ENCODE results near the gene MAD1L1. TPM values are rescaled to one million over a fixed set of nuclear protein-coding genes. Genes with fewer than 3 reads are reported as not detected.

The MAD1L1 gene
- total RNA-seq, 1 experiment from 2014 or later, result 61.5 TPM

DNA sequence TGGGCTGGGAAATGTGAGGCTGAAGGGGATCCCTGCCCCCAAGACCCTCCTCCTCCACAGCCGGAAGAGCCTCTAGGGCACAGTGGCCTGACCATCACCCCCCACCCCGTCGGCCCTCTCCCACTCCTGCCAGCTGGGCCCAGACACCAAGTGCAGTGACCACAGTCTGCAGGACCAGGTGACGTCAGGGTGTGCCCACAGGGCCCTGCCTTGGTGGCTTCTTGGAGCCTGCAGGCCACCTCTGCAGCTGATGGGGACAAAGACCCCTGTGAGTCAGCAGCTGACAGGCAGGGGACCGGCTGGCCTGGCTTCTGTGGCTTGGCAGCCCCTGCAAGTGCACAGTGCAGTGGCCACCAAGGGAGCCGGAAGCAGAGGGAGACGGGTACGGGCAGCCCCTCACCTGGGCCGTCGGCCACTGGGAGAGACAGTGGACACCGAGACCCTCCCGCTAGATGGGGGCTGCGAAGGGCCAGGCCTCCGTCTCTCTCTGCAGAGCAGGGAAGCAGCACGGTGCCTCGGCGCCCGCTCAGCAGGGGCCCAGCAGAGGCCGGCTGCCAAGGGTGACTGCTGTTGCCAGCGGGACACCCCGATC lies 288.0 kb downstream of the MAD1L1 start:
- DNase-seq (ENCODE audit: low read depth), result no peak

DNA sequence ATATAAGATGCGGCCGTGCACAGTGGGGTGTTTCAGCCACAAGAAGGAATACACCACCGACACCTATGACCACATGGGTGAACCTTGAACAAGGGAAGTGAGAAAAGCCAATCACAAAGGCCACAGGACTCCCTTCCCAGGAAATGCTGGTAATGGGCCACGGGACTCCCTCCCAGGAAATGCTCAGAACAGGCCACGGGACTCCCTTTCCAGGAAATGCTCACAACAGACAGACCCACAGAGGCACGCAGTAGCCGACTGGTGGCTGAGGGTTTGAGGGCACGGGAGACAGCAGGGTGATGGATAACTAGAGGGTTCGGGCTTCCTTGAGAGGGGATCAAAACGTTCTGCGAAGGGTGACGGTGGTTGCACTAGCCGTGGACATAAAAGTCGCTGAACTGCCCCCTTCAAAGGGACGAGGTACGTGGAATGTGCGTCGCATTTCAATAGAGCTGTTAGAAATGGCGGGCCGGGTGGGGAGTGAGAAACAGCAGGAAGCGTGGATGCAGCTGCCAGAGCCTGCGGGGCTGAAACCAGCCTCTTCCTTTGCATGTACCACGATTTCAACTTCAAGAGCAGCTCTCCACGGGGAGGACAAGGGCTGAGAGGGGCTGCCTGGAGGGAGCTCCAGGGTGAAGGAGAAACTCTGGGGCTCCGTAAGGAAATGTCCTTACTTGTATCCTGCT lies 288.7 kb downstream of the MAD1L1 start:
- DNase-seq (ENCODE audit: low read depth), result no peak

DNA sequence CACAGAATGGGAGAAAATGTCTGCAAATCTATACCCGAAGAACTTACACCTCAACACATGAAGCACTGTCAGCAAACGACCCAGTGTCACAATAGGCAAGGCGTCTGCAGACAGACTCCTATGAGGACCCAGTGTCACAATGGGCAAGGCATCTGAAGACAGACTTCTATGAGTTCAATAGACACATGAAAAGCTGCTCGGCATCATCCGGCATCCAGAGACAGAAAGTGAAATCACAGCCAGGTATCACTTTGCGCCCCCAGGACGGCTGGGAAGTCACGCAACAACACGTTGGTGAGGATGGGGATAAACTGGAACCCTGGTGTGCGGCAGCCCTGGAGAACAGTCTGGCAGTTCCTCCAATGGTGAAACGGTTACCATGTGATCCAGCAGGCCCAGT lies 289.4 kb downstream of the MAD1L1 start:
- DNase-seq (ENCODE audit: low read depth), result no peak

DNA sequence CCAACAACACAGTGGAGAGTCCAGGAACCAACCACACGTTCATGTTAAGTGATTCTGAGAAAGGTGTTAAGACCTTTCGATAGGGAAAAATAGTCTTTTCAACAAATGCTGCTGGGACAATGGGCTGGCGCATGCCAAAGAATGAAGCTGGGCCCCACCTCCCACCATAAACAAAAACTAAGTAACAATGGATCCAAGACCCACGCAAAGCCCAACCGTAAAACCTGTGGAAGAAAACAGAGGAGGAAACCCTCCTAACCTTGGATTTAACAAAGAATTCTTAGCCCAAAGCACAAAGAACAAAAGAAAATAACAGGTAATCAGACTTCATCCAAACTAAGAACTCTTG lies 289.8 kb downstream of the MAD1L1 start:
- DNase-seq (ENCODE audit: low read depth), result no peak

DNA sequence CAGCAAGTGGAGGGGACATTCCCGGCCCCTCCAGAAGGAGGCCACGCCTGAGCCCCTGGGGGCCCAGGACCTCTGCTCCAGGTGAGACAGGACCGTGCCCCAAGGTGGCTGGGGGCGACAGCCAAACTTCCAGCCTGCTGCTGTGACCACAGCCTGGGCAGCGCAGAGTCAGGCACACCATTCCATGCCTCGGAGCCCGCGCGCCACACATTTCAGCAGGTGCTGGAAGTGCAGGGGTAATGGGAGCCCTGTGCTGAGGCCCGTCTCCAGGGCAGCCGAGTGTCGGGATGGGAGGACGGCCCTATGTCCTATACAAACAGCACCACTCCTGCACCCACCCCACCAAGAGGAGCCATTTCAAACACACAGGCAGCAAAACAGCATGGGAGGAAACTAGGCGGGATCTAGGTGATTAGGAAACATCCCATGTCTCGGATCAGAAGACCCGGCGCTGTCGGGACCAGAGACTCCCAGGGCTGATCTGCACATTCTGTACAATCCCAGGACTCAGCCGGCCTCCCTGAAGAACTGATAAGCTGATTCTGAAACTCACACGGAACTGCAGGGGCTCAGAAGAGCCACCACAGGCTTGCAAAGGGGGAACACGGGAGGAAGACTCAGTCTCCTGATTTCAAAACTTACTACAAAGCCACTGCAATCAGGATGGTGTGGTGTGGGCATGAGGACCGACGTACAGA lies 290.4 kb downstream of the MAD1L1 start:
- DNase-seq (ENCODE audit: low read depth), result no peak

DNA sequence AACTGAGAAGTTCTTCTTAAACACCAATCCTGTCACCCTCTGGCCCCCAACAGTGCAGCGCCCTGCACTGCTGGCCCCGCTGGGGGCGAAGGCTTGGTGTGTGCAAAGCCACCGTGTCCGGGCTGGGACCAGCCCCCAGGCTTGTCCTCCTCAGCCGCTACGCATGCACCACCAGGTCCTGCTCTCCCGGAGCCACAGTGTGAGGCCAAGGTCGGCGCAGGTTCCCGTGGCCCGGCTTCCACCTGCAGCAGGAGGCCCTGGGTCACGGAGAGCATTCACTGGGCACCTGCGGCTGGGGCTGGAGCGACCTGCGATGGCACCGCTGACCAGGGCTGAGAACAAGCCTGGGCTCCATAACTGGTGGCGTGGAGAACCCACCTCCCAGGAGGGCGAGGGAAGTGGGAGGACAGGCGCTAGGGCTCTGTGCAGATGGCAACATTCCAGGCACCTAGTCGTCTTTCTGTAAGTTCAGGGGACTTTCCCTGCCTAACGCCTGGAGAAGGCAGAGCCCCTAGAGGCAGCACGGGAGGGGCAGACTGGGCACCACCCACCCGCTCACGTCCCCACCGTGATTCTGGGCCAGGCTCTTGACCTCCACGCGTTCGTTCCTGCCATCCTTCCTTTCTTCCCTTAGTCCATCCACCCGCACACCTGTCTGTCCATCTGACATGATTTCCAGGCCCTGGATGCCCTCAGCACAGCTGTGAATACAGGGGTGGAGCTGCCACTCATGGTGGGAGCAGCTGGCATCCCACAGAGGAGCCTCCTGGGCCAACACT lies 291.1 kb downstream of the MAD1L1 start:
- DNase-seq (ENCODE audit: low read depth), result no peak

DNA sequence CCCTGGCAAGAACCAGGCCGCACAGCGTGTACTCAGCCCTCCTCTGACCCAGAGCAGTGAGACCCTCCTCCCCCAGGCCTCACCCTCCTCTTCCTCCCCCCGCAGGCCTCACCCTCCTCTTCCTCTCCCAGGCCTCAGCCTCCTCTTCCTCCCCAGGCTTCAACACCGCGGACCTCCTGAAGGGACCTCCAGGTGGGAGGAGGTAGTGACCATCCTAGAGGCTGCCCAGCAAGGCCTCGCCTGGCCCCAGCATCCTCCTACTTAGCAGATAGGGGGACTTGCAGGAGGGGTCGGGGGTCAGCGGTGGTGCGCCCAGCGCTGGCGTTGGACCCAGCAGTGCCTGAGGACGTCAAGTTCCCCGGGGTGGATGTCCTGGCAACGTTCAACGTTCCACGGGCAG lies 291.9 kb downstream of the MAD1L1 start:
- no peak for DNase-seq (ENCODE audit: low read depth)

DNA sequence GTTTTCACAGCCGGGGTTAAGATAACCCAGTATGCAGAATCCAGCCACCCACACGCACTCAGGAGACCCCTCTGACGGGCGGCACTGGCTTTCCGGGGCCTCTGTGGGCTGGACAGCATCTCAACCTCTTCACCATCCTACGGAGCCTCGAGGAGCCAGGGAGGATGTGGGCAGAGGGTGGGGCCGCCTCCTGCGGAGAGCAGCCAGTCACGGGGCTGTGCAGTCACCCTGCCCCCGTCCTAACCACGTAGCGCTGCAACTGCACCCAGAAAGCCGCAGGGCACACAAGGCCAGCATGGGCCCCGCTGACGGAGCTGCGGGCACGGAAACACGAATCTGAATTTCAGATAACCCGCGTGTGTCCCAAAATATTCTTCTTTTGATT lies 292.4 kb downstream of the MAD1L1 start:
- DNase-seq (ENCODE audit: low read depth), result no peak

DNA sequence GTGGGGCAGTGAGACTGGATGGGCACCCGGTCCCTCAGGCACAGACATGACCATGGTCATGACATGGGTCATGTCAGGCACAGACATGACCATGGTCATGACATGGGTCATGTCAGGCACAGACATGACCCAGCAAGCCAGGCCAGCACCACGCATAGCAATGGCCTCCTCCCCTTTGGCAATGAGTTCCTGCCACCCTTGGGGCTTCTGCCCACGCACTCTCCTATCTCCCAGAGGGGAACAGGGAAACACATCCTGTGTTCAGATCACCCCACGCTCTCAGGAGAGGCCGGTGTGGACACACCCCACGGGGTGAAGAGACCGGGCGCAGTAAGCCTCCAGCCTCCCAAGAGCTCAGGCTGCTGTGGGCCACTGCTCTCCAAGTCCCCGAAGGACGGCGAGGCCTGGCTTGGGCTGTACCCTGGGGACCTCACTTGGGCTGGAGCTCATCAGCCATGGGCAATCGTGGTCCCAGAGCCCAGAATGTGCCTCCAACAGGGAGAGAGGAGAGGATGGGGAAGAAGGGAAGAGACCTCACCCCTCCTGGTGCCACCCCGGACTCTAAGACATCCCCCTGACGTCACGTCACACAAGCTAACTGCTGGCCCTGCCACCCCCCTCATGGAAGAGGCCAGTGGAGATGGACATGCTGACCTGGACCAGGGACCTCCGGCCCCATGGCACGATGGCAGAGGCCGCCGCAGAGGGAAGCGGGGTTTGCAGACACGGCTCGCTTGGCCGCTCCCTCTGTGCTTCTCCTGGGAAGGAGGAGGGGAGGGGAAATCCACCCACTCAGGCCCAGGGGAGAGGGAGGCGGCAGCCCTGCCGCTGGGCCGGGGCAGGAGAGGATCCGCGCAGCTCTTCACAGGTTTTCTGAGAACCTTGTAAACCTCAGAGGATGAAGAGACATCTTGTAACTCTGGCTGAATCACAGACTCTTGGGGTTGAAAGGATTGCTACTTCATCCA lies 293.0 kb downstream of the MAD1L1 start:
- DNase-seq (ENCODE audit: low read depth), result no peak

DNA sequence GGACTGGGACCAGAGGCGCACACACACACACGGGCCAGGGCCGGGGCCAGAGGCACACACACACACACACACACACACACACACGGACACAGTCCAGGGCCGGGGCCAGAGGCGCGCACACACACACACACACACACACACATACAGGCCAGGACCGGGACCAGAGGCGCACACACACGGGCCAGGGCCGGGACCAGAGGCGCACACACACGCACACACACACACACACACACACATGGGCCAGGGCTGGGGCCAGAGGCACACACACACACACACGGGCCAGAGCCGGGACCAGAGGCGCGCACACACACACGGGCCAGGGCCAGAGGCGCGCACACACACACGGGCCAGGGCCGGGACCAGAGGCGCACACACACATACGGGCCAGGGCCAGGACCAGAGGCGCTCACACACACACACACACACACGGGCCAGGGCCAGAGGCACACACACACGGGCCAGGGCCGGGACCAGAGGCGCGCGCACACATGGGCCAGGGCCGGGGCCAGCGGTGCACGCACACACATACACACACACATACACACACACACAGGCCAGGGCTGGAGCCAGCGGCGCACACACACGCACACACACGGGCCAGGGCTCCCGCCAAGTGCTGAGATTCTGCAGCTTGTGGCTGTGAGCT lies 293.8 kb downstream of the MAD1L1 start:
- DNase-seq (ENCODE audit: low read depth), result no peak

DNA sequence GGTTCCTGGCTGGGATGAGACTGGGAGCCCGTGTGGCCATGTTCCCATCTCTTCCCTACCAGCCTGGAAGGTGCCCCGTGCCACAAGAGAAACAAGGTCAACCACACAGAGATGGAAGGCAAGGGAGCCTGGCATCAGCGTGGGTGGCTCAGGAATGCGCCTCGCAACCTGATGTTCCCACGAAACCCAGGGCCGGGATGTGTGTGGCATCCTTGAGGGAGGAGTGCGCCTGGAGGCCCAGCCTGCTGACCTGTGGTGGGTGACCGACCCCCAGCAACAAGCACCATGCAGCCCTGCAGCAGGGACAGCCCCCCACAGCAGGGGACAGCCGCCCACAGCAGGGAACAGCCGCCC lies 295.5 kb downstream of the MAD1L1 start:
- DNase-seq (ENCODE audit: low read depth), result no peak

DNA sequence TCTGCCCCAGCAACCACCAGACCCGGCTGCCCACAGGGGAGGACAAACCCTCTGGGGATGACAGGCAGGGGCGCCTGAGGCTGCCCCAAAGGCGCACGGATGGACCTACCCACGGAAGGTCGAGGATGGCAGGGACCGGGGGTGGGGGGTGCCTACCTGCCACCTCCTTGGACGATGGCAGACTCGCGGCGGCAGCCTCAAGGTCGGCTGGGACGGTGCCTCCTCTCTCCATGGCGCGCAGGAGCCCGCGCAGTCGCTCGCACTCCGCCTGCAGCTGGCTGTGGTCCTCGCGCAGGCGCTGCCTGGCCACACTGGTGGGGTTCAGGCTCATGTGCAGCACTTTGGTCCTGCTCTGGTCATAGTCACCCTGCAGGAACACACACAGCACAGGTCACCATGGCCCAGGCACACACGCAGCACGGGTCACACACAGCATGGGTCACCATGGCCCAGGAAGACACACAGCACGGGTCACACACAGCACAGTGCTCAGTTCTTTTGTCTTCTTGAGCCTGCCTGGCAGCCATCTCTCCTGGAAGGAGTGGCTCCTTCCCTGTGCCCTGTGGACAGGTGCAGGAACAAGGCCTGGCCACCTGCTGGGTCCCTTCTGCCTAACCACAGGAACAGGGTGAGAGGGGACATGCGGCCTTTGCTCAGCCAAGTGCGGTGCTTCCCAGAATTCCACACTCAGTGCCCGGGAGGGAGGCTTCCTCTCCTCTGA lies 296.1 kb downstream of the MAD1L1 start:
- no peak for DNase-seq (ENCODE audit: low read depth)

DNA sequence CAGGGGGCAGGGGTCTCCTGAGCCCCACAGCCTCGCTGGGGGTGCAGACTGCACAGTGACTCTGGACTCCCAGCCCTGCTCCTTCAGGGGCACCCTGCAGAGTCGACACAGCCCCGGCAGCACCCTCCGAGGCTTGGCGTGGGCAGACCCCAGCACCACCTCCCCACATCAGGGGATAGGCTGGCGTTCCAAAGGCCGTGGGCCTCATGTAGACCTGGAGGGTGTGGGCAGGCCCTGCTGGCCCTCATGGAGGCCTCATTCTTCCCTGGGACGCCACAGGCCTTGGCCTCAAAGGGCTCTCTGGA lies 296.8 kb downstream of the MAD1L1 start:
- no peak for DNase-seq (ENCODE audit: low read depth)

DNA sequence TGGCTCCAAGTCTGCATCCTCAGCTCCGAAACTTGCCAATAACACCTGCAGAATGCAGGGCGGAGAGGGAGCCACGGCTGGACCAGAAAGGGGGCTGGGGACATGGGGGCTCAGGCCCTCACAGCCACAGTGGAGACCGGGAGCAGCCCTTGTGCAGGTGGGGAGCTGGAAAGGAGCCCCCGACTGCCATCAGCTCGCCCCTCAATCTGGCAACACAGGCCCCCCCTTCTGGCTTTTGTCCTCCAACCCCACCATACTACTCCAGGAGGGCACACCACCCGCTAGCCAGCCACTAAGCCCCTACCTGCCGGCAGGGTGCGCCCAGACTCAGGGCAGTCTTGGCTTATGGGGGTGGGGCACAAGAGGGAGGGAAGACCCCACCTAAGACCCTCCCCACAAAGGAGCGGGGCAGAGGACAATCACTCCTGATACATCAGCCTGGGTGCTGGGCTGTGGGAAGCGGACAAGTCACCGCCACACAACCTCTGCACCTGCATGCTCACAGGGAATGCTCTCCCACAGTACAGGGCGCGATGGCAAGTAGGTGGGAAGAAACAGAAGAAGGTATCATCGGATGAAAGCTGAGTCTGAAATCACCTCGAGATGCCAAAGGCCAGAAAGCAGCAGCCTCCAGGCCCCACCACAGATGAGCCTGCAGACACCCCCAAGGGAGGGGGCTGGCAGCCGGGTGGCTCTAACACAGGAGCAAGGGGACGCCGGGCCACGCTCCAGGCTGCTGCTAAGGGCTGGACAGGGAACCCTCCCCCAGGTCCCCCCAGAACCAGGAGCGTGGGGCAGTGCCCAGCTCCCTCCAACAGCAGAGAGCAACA lies 297.4 kb downstream of the MAD1L1 start:
- DNase-seq (ENCODE audit: low read depth), result no peak

DNA sequence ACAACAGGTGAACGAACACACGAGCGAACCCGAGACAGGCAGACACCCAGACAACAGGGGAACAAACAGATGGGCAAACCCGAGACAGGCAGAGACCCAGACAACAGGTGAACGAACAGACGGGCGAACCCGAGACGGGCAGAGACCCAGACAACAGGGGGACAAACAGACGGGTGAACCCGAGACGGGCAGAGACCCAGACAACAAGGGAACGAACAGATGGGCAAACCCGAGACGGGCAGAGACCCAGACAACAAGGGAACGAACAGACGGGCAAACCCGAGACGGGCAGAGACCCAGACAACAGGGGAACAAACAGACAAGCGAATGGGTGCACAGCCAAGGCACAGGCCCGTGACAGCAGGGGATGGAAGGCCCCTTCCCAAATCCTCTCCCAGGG lies 298.0 kb downstream of the MAD1L1 start:
- no peak for DNase-seq (ENCODE audit: low read depth)

DNA sequence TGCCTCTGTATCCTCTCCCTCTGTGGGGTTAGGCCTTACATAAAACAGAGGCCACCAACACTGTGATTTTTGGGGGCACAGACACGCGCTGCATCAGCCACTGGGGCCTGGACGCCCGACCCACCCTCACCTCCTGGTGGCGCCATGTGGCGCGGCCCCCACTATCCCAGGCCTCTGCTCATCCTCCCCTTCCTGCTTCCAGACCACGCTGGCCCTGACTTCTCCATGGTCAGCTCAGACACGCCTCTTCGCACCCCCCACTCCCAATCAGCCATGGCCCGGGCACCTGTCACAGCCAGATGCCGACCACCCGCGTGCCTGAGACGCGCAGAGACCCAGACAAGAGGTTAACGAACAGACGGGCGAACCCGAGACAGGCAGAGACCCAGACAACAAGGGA lies 298.7 kb downstream of the MAD1L1 start:
- DNase-seq (ENCODE audit: low read depth), result no peak

DNA sequence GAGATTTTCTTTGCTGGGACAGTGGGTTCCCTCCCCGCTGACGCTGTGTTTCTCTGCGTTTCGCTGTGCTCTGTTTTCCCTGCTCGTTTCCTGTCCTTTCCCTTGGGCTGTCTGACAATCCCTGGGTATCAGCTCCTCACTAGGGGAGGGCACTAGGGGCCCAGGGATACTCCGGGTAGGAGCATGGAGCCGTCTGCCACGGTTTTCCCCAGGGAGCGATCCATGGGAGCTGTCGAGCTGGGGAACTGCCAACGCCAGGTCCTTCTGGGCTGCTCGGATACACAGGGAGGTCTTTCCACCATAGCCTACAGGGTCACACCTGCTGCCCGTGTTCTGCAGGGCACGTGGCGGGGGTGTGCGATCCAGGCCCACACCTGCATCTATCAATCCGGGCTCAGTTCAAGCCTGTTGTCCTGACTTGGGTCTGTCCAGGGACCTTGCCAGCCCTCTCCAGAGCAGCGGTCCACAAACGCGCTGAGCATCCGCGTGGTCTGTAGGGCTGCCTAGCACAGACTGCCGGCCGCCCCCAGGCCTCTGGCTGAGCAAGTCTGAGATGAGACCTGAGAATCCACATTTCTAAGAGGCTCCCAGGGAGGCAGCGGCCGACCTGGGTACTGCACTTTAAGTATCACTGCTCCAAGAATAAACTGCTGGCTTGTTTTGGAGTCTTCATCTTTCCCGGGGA lies 299.5 kb downstream of the MAD1L1 start:
- no peak for DNase-seq (ENCODE audit: low read depth)

DNA sequence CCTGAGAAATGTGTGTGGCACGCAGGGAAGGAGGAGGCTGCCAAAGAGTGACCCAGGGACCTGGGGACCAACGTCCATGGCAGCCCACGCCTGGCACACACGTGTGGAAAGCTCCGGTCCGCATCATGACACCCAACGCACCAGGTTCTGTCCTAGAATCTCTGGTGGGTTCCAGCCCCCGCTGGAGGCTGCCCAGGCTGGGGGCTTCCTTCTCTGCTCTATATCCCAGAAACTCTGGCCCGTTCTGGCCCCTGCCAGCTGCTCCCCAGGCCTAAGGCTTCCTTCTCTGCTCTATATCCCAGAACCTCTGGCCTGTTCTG lies 300.8 kb downstream of the MAD1L1 start:
- no peak for DNase-seq (ENCODE audit: low read depth)

DNA sequence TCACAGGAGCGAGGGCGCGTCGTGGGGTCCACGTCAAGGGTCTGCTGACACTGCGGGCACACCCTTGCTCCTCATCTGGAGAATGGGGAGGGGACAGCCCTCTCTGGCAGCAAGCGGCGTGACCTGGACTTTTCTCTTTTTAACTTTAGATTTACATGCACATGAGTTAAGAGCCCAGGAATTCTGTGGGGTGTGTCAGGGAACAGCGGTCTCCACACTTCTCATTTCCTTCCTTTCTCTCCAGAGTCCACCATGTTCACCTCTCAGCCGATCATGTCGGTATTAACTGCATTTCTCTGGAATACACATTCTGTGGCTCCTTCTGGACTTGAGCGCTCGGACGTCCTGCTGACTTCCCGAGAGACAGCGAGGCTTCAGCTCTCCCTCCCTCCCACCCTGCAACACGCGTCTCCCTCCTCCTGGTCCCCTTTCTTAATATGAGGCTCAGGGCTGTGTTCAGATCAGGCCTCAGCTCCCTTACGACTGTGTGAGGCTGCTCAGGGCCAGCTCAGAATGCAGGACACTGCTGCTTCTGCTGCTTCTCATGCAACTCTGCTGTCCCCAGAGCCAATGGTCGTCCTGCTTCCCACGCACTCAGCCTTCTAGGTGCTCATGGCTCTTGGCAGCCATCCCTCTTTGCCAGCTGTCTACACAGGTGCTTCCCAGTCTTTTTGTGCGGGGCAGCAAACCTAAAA lies 301.3 kb downstream of the MAD1L1 start:
- DNase-seq (ENCODE audit: low read depth), result no peak
